Neural progenitor cell (in vitro differentiated cells): ENCODE data around the gene MTHFSD. TPM values are rescaled to one million over a fixed set of nuclear protein-coding genes. Genes with fewer than 3 reads are reported as not detected.

ENCODE experiments used
- DNase-seq: peaks from one replicate; pipeline ENCODE4 v3.0.0-alpha.2; 2016; ENCODE audit warnings: low spot score
- H2AFZ ChIP-seq: fragments of 200-600 bp; sonication (generic); replicated peaks from 2 replicates; pipeline ENCODE4 v1.6.1; 2016; ENCODE audit warnings: antibody characterized with exemption
- H3F3A ChIP-seq: fragments of 200-600 bp; sonication (generic); 2 replicates; pipeline ENCODE4 v1.6.1; 2016; ENCODE audit warnings: antibody characterized with exemption, low read depth
- H3K27ac ChIP-seq: fragments of 200-600 bp; sonication (generic); 2 replicates; pipeline ENCODE4 v1.5.1; 2016; ENCODE audit warnings: mild to moderate bottlenecking
- H3K27me3 ChIP-seq: fragments of 200-600 bp; sonication (generic); 2 replicates; pipeline ENCODE4 v1.6.1; 2016; ENCODE audit warnings: mild to moderate bottlenecking, moderate library complexity
- H3K36me3 ChIP-seq: fragments of 200-600 bp; sonication (generic); 2 replicates; pipeline ENCODE4 v1.5.1; 2016
- H3K4me1 ChIP-seq: fragments of 200-600 bp; sonication (generic); 2 replicates; pipeline ENCODE4 v1.6.1; 2016; ENCODE audit warnings: mixed run types
- H3K4me2 ChIP-seq: fragments of 200-600 bp; sonication (generic); 2 replicates; pipeline ENCODE4 v1.6.1; 2016
- H3K4me3 ChIP-seq: fragments of 200-600 bp; sonication (generic); 2 replicates; pipeline ENCODE4 v1.5.1; 2016
- H3K79me2 ChIP-seq: fragments of 200-600 bp; sonication (generic); 2 replicates; pipeline ENCODE4 v1.6.1; 2016; ENCODE audit warnings: low read depth
- H3K9ac ChIP-seq: fragments of 200-600 bp; sonication (generic); 2 replicates; pipeline ENCODE4 v1.6.1; 2016
- H3K9me3 ChIP-seq: fragments of 200-600 bp; sonication (generic); 2 replicates; pipeline ENCODE4 v1.5.1; 2016; ENCODE audit warnings: low read depth
- H4K20me1 ChIP-seq: fragments of 200-600 bp; sonication (generic); 2 replicates; pipeline ENCODE4 v1.6.1; 2016; ENCODE audit warnings: low read depth
- H3K27ac Mint-ChIP-seq: 3 replicates; pipeline ENCODE4 v1.8.0; 2021; ENCODE audit warnings: mixed read lengths
- H3K27me3 Mint-ChIP-seq: 2 replicates; pipeline ENCODE4 v1.8.0; 2022; ENCODE audit warnings: low read depth, mild to moderate bottlenecking, inconsistent platforms, moderate library complexity, mixed read lengths; ENCODE audit not compliant: insufficient read depth
- H3K36me3 Mint-ChIP-seq: 3 replicates; pipeline ENCODE4 v1.8.0; 2021; ENCODE audit warnings: mixed read lengths
- H3K4me1 Mint-ChIP-seq: 3 replicates; pipeline ENCODE4 v1.8.0; 2021; ENCODE audit warnings: mixed read lengths
- H3K4me3 Mint-ChIP-seq: 3 replicates; pipeline ENCODE4 v1.8.0; 2021; ENCODE audit warnings: mild to moderate bottlenecking, moderate library complexity, mixed read lengths
- H3K9me3 Mint-ChIP-seq: 3 replicates; pipeline ENCODE4 v1.8.0; 2020; ENCODE audit warnings: mixed read lengths
- CTCF ChIP-seq: fragments of 200-600 bp; sonication (generic); IDR thresholded peaks from 2 replicates; pipeline ENCODE4 v1.5.1; 2017; ENCODE audit warnings: antibody characterized with exemption, mild to moderate bottlenecking
- EZH2 ChIP-seq: fragments of 200-600 bp; sonication (generic); IDR thresholded peaks from 2 replicates; pipeline ENCODE4 v1.6.1; 2017; ENCODE audit warnings: antibody characterized with exemption, mild to moderate bottlenecking, moderate library complexity
- EZH2phosphoT487 ChIP-seq: fragments of 200-600 bp; sonication (generic); IDR thresholded peaks from 2 replicates; pipeline ENCODE4 v1.6.1; 2017; ENCODE audit warnings: antibody characterized with exemption
- total RNA-seq: library from RNA; depleted of rRNA; stranded (reverse); fragments of >200 nt; gene quantifications from 2 replicates; pipeline ENCODE4 v1.2.3, GENCODE V29; 2015; ENCODE audit warnings: low replicate concordance

Gene MTHFSD
- total RNA-seq, 1 donor from 2014 or later = 17.4 TPM

- H2AFZ ChIP-seq = no peak overlapping the region
- Mint-ChIP-seq H3K9me3 (no peaks in the 10 kb centered on the region), H3K27ac (no peak overlapping the region), H3K27me3 (peaks cover 16% of the 10 kb centered on the region), H3K4me1 (peaks cover 9% of the 10 kb centered on the region), H3K36me3 (no peaks in the 10 kb centered on the region), H3K4me3 (no peak overlapping the region)
- no peak overlapping the region for H3K4me3 ChIP-seq
- no peak overlapping the region for H3K4me2 ChIP-seq
- H3K79me2 ChIP-seq = peaks cover 10% of the 10 kb centered on the region
- H3F3A ChIP-seq = no peaks in the 10 kb centered on the region
- no peak overlapping the region for H3K9ac ChIP-seq
- no peak overlapping the region for H3K27ac ChIP-seq
- H4K20me1 ChIP-seq = no peaks in the 10 kb centered on the region
- H3K27me3 ChIP-seq = no peaks in the 10 kb centered on the region
- H3K4me1 ChIP-seq = no peaks in the 10 kb centered on the region
- H3K9me3 ChIP-seq = no peaks in the 10 kb centered on the region
- TF ChIP-seq EZH2phosphoT487 (no peak), EZH2 (no peak)
- no peaks in the 10 kb centered on the region for H3K36me3 ChIP-seq
- DNase-seq = no peak
Observed at GRCh38 chr16:86549076-86549892, 5.8 kb downstream of the MTHFSD start.

GRCh38 chr16:86547286-86547685 is 7.7 kb downstream of the MTHFSD start:
- H3K4me2 ChIP-seq = no peak overlapping the region
- Mint-ChIP-seq H3K36me3 (no peaks in the 10 kb centered on the region), H3K9me3 (no peaks in the 10 kb centered on the region), H3K27ac (no peak overlapping the region), H3K27me3 (peaks cover 11% of the 10 kb centered on the region), H3K4me3 (no peak overlapping the region), H3K4me1 (peaks cover 7% of the 10 kb centered on the region)
- no peaks in the 10 kb centered on the region for H3K27me3 ChIP-seq
- H3K36me3 ChIP-seq = no peaks in the 10 kb centered on the region
- no peak overlapping the region for H2AFZ ChIP-seq
- H3K9ac ChIP-seq = no peak overlapping the region
- H3K9me3 ChIP-seq = no peaks in the 10 kb centered on the region
- no peaks in the 10 kb centered on the region for H3K79me2 ChIP-seq
- no peak overlapping the region for H3K4me3 ChIP-seq
- H4K20me1 ChIP-seq = peaks cover 9% of the 10 kb centered on the region
- no peaks in the 10 kb centered on the region for H3K4me1 ChIP-seq
- no peak for TF ChIP-seq CTCF
- TF ChIP-seq EZH2 = no peak
- no peak for TF ChIP-seq EZH2phosphoT487
- no peak for DNase-seq
- H3F3A ChIP-seq = no peaks in the 10 kb centered on the region
- no peak overlapping the region for H3K27ac ChIP-seq

- H3K4me1 Mint-ChIP-seq = peaks cover 10% of the 10 kb centered on the region
- no peak overlapping the region for H2AFZ ChIP-seq
- no peaks in the 10 kb centered on the region for H3K9me3 ChIP-seq
- H3K4me3 Mint-ChIP-seq = no peak overlapping the region
- H4K20me1 ChIP-seq = peaks cover 9% of the 10 kb centered on the region
- H3K36me3 Mint-ChIP-seq = no peaks in the 10 kb centered on the region
- H3K79me2 ChIP-seq = no peaks in the 10 kb centered on the region
- H3K27ac ChIP-seq = no peak overlapping the region
- no peaks in the 10 kb centered on the region for H3K27me3 ChIP-seq
- H3F3A ChIP-seq = no peaks in the 10 kb centered on the region
- H3K9me3 Mint-ChIP-seq = no peaks in the 10 kb centered on the region
- no peak for TF ChIP-seq CTCF
- no peak for TF ChIP-seq EZH2
- no peak for TF ChIP-seq EZH2phosphoT487
- H3K27ac Mint-ChIP-seq = no peak overlapping the region
- no peaks in the 10 kb centered on the region for H3K36me3 ChIP-seq
- no peak overlapping the region for H3K4me2 ChIP-seq
- no peak overlapping the region for H3K4me3 ChIP-seq
- H3K4me1 ChIP-seq = no peaks in the 10 kb centered on the region
- no peak overlapping the region for H3K9ac ChIP-seq
- no peak for DNase-seq
- H3K27me3 Mint-ChIP-seq = peaks cover 9% of the 10 kb centered on the region
Observed at GRCh38 chr16:86546638-86547013, 8.4 kb downstream of the MTHFSD start.

- H3K9me3 Mint-ChIP-seq = no peaks in the 10 kb centered on the region
- H3K27ac ChIP-seq = no peak overlapping the region
- no peaks in the 10 kb centered on the region for H3K36me3 ChIP-seq
- H3K9me3 ChIP-seq = no peaks in the 10 kb centered on the region
- H3K4me1 ChIP-seq = no peaks in the 10 kb centered on the region
- H3K79me2 ChIP-seq = no peaks in the 10 kb centered on the region
- peaks cover 9% of the 10 kb centered on the region for H4K20me1 ChIP-seq
- no peaks in the 10 kb centered on the region for H3K36me3 Mint-ChIP-seq
- no peak overlapping the region for H3K4me2 ChIP-seq
- H3K27ac Mint-ChIP-seq = no peak overlapping the region
- no peak overlapping the region for H2AFZ ChIP-seq
- DNase-seq = no peak
- peaks cover 9% of the 10 kb centered on the region for H3K27me3 Mint-ChIP-seq
- no peaks in the 10 kb centered on the region for H3F3A ChIP-seq
- no peaks in the 10 kb centered on the region for H3K27me3 ChIP-seq
- TF ChIP-seq EZH2phosphoT487 (no peak), CTCF (no peak), EZH2 (no peak)
- no peak overlapping the region for H3K9ac ChIP-seq
- peaks cover 10% of the 10 kb centered on the region for H3K4me1 Mint-ChIP-seq
- no peak overlapping the region for H3K4me3 Mint-ChIP-seq
- H3K4me3 ChIP-seq = no peak overlapping the region
Observed at GRCh38 chr16:86545954-86546637, 8.9 kb downstream of the MTHFSD start.
